Fibroblast of skin of back (primary cell): Measurements from ENCODE around the gene POLR2C.
A peak's percentile ranks its signal among the peaks of the same experiment; 100 is the strongest.

Source experiments
- DNase-seq: peaks from one replicate; pipeline ENCODE4 v3.0.0-alpha.2; 2013

The POLR2C gene

GRCh38 chr16:57452021-57452420 lies 10.5 kb upstream of the POLR2C start:
- DNase-seq = no peak

- DNase-seq = no peak
Measured at GRCh38 chr16:57462978-57463362, 491 bp downstream of the POLR2C start.

- DNase-seq = no peak
Measured at GRCh38 chr16:57464523-57464922, 2.0 kb downstream of the POLR2C start.

GRCh38 chr16:57468346-57468745 lies 5.9 kb downstream of the POLR2C start:
- no peak for DNase-seq

GRCh38 chr16:57469046-57469445 lies 6.6 kb downstream of the POLR2C start:
- DNase-seq = no peak

- no peak for DNase-seq
Measured at GRCh38 chr16:57469917-57470470, 7.5 kb downstream of the POLR2C start.

- DNase-seq = no peak
Measured at GRCh38 chr16:57470711-57471110, 8.2 kb downstream of the POLR2C start.

- no peak for DNase-seq
Measured at GRCh38 chr16:57471209-57471608, 8.7 kb downstream of the POLR2C start.

- no peak for DNase-seq
Measured at GRCh38 chr16:57471852-57472664, 9.6 kb downstream of the POLR2C start.

- no peak for DNase-seq
Measured at GRCh38 chr16:57472665-57473060, 10.2 kb downstream of the POLR2C start.

- no peak for DNase-seq
Measured at GRCh38 chr16:57473176-57473840, 10.8 kb downstream of the POLR2C start.

- no peak for DNase-seq
Measured at GRCh38 chr16:57473906-57474305, 11.4 kb downstream of the POLR2C start.

GRCh38 chr16:57474671-57475661 lies 12.5 kb downstream of the POLR2C start:
- no peak for DNase-seq

- DNase-seq = peak; percentile 27
Measured at GRCh38 chr16:57475711-57476339, 13.3 kb downstream of the POLR2C start.

GRCh38 chr16:57476546-57477410 lies 14.3 kb downstream of the POLR2C start:
- no peak for DNase-seq

GRCh38 chr16:57477531-57478202 lies 15.2 kb downstream of the POLR2C start:
- DNase-seq = no peak

GRCh38 chr16:57478396-57479204 lies 16.1 kb downstream of the POLR2C start:
- no peak for DNase-seq

GRCh38 chr16:57479205-57479975 lies 16.9 kb downstream of the POLR2C start:
- DNase-seq = peak; percentile 78
